Activated CD8-positive, alpha-beta memory T cell treated with anti-CD3 and anti-CD28 coated beads for 36 hours (primary cell): ENCODE data around the gene ATP1B3. TPM values are rescaled to one million over a fixed set of nuclear protein-coding genes. Genes with fewer than 3 reads are reported as not detected.
"Not testable (repeated sequence)": the region's sequence is repeated elsewhere in the genome, so short reads cannot be mapped to it uniquely, and the experiment has no call there.

Experiments used
- CTCF ChIA-PET: fragments of 350-600 bp; sonication (Branson Sonifier 250); formaldehyde crosslinking; loops from one replicate; lab custom pipeline; 2021; ENCODE audit warnings: antibody characterized with exemption; lab: Charles Lee
- POLR2A ChIA-PET: fragments of 350-600 bp; sonication (Branson Sonifier 250); formaldehyde crosslinking; loops from one replicate; lab custom pipeline; 2021; ENCODE audit warnings: antibody characterized with exemption; lab: Charles Lee
- total RNA-seq, 2 experiments: library from RNA; stranded (reverse); gene quantifications; one replicate each; pipeline ENCODE4 v1.2.3, GENCODE V29; 2021

The ATP1B3 gene
- total RNA-seq, 2 experiments from 2014 or later: 226 to 235 TPM

DNA sequence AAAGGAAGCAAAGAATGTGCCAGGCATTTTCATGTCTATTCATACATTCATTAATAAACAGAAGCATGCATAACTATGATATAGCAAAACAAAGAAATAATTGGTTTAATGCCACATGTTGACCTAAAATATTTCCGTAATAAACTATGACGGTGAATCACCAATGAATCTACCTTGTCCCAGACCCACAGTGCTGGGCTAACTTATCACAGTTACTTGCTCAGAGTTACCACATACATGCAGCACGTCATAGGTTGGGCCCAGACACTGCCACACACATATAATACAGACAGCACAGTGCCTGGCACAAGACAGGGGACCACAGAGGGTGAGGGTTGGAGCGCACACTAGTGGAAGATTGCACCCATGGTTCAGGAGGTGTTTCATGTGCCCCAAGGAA is 86.9 kb downstream of the ATP1B3 start:
- CTCF ChIA-PET: interaction anchor here (1.0 kb wide), 1 partner anchor 50 kb away, joined by 4 read pairs; no protein-coding TSS in a partner anchor
- POLR2A ChIA-PET: no interaction called here

DNA sequence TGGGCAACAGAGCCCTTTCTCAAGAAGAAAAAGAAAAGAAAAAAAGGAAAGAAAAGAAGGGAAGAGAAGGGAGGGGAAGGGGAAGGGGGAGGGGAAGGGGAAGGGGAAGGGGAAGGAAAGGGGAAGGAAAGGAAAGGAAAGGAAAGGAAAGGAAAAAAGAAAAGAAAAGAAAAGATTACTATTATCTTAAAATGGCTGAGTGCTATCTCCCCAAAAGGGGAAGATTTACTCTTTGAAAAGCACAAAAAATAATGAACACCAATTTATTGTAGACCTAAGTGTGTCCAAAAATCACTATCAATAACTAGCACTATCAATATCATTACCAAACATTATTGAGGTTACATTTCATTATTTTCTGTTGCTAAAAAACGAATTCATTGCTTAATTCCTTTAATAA is 89.0 kb downstream of the ATP1B3 start:
- ChIA-PET POLR2A (no interaction called here), CTCF (no interaction called here)

DNA sequence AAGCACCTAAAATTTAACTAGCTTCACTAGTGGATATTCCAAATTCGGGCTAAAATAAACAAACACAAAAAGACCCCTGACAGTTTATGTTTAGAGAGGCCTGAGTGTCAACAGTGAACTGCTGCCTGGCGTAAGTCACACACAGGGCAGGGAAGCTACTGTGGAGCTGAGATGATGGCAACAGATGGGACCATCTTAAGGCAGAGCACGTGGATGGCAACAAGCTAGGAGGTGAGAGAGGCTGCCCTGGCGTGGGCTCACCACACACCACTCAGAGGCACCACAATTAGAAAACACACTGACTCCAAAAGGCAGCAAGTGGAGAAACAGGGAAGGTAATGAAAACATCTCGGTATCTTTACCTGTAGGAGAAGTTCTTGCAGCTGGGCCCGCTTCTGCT is 93.3 kb downstream of the ATP1B3 start:
- CTCF ChIA-PET: no interaction called here
- POLR2A ChIA-PET: no interaction called here

DNA sequence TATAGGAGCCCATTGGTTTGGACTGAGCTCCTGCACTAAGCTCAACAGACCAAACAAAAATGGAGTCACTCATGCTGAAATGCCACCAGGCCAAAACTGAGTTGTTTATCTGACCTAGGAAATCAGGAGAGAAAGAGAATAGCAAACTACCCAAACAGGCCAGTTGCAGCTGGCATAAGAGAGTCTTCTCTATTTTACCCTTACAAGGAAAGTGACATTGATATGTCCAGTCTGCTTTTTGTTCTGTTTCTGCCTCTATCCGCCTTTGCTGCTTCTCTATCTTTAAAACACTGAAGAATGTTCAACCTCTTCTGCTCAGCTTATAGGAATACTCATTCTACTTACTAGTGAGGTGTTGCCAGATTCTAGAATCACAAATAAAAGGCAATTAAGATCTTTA is 95.1 kb downstream of the ATP1B3 start:
- POLR2A ChIA-PET: no interaction called here
- CTCF ChIA-PET: no interaction called here

DNA sequence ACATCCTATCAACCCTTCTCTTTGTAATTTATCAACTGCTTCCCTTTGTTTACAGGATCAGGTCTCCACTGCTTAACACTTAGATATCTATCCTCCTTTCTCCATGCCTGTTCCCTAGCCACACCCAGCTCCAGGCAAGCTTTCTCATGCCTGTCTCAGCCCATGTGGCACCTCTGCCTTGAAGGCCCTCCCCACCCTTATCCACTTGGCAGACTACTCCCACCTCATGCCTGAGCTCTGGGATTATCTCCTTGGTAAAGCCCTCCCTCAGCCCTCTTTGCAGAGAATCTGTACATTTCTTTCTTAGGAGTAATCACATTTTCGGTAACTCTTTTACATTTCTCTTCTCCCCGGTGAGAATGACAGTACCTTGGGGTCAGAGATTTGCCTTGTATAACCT is 96.0 kb downstream of the ATP1B3 start:
- POLR2A ChIA-PET: no interaction called here
- CTCF ChIA-PET: no interaction called here

- POLR2A ChIA-PET: not testable (repeated sequence)
- CTCF ChIA-PET: interaction anchor here (0.6 kb wide), 1 partner anchor 36 kb away, joined by 3 read pairs; no protein-coding TSS in a partner anchor
These were observed 98.3 kb downstream of the ATP1B3 start for GRCh38 chr3:141974777-141975176.

Other genes with a start within 250 kb of the ATP1B3 start
- gene RNF7, start 138.3 kb upstream of the ATP1B3 start, total RNA-seq: 10 to 100 TPM; 63.4 to 63.7 TPM
- under 1 TPM in 1 of 2 experiments, not detected in 1; 0.04 TPM for gene GRK7, start 113.2 kb upstream of the ATP1B3 start, total RNA-seq